Stimulated activated CD8-positive, alpha-beta memory T cell treated with anti-CD3 and anti-CD28 coated beads, Interleukin-4, amount 100 ng/mL, for 48 hours (primary cell): Measurements from ENCODE around the gene MRPS33.
"Not testable (repeated sequence)": the region's sequence is repeated elsewhere in the genome, so short reads cannot be mapped to it uniquely, and the experiment has no call there.

Source experiments
- DNase-seq: peaks from one replicate; pipeline ENCODE4 v3.0.0-alpha.2; 2020

MRPS33 gene

DNA sequence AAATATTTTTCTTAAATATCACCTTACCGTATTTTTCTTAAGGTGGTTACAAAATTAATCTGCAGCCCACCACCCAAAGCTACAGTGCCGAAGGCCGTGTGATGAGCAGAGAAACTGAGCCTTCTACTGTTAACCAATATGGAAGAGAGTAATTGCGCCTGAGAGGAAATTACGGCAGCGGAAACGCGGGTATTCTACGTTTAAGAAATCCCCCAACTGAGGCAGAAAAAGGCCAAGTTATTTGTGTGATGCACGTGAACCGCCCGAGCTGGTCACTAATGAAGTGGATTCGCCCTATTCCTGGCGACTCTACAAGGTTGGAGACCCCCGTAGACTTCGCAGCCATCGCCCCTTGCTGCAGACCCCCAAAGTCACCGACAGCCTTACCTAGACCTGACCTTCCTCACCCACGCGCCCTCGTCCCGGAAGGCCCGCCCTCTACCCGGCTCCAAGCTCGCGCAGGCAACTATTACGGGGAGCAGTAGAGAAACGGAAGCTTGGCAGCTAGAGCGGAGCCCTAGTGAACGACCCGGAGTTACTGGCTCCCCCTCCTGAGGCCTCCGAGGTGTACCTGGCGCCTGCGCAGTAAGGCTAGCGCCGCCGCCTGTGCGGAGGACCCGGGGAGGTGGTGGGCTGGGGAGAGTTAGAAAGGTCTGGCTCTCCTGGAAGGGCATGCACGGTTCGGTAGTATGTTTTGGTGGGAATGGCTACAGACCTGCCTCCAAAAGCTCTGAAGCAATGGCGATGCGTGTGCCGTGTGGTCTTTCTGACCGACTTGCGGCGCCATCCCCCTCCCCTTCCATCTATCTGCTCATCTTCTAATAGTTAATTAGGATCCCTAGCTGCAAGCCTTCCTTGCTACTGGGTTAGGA is at the start of gene MRPS33:
MRPS33 (minus strand) TSS at position 429 of the 872 bp plus-strand sequence. CDS start 4,319 bp downstream, outside the sequence.
- DNase-seq: peak; percentile 96

DNA sequence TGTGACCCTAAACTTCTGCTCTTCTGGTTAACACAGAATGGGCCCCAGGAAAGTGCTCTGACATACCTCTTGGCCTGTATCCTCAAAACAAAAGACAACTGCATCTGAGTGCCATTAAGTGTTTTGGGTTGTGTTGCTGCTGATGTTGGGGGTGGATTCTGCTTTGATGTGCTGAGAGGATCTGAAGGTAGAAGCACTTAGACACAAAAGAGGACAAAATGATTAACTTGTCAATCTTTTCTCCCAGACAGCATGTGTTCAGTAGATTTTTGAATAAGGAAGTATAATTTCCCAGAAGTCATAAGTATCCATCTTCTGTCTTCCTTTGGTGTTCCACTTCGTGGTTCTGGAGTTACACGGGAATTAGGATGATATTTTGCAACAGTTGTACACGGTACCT is 43.0 kb upstream of the MRPS33 start:
- no peak for DNase-seq

DNA sequence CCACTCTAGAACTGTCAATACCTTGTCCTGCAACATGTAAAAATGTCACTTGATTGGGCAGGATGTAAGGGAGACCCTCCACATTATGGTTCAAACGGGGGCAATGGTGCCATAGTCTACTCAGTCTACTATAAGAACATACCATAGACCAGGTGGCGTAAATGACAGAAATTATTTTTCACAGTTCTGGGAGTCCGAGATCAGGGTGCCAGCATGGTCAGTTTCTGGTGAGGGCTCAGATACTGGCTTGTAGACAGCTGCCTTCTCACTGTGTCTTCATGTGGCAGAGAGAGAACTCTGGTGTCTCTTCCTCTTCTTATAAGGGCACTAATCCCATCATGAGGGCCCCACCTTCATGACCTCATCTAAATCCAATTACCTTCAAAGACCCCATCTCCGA is 40.4 kb upstream of the MRPS33 start:
- DNase-seq: no peak

DNA sequence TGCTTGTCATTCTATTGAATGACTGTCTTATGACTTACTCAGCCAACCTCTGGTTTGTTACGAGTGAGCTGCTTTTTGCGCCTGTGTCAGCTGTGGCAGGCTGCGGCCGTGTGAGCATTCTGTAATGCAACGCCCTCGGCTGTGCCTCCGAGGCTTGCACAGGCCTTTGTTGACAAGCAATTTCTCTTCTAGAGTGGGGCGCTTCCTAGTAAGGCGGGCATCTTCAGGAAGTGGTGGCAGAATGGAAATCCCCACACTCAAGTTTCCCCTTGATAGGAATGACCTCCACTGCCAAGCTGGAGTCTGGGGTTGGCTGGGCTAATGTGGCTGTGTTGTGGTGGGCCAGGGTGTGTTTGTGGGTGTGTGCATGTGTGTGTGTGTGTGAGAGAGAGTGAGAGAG is 38.9 kb upstream of the MRPS33 start:
- DNase-seq: peak; percentile 60

DNA sequence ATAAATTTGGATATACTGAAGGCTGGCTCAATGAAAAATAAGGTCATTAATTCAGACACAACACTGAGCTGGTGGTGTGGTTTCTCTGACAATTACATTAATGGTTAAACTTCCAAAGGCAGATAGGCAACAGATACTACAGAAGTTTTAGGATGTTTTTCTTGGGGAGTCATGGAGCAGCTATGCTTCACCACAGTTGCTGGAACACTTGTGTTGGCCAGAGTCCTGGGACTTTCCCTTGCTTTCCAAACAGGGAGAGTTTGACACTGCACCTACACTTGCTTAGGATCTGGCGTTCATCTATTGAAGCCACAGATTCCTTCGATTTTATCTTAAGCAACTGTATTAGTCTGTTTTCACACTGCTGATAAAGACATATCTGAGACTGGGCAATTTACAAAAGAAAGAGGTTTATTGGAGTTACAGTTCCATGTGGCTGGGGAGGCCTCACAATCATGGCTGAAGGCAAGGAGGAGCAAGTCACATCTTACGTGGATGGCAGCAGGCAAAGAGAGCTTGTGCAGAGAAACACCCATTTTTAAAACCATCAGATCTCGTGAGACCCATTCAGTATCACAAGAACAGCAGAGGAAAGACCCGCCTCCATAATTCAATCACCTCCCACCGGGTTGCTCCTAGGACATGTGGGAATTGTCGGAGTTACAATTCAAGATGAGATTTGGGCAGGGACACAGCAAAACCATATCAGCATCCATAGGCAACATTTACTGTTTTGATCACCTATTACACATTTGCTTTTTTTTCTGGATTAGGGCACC is 31.3 kb upstream of the MRPS33 start:
- no peak for DNase-seq

DNA sequence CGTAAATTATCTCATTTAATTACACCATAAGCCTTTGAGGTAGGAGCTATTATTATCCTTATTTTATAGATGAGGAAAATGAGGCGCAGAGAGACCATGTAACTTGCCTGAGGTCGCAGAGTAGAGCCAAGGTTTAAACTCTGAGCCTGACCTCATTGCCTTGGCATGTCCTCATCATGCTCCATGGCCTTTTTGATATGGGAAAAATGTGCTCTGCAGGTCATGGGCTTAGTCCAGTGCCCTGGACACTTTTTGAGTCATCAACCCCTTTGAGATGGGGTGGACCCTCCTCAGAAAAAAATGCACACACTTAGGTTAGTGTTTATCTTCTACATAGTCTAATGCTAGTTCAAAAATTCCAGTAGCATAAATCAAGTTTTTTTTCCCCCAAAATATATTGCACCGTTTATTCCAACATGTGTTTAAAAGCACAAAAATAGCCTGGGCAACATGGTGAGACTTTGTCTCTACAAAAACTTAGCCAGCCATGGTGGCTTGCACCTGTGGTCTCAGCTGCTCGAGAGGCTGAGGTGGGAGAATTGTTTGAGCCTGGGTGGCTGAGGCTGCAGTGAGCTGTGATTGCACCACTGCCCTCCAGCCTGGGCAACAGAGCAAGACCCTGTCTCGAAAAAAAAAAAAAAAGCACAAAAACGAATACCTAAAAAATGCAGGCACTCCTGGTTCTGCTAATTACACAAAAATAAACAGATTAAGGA is 30.5 kb upstream of the MRPS33 start:
- DNase-seq: no peak

DNA sequence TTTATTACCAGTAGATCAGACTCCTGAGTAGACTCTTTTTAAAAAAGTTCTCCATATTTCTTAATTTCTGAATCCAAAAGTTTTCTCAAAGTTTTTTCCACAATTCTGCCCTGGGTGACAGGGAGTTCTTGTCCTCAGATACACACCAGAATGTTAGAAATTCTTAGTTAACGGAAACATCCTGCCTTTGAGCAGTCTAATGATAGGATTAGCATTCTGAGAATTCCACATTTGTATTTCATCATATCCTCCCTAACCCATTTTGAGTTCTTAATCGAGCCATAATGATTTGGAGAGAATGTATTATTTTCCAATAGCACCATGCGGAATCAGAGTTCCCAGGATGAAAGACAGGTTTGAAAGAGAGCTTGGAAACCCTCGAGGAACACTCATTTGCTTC is 28.9 kb upstream of the MRPS33 start:
- DNase-seq: no peak

DNA sequence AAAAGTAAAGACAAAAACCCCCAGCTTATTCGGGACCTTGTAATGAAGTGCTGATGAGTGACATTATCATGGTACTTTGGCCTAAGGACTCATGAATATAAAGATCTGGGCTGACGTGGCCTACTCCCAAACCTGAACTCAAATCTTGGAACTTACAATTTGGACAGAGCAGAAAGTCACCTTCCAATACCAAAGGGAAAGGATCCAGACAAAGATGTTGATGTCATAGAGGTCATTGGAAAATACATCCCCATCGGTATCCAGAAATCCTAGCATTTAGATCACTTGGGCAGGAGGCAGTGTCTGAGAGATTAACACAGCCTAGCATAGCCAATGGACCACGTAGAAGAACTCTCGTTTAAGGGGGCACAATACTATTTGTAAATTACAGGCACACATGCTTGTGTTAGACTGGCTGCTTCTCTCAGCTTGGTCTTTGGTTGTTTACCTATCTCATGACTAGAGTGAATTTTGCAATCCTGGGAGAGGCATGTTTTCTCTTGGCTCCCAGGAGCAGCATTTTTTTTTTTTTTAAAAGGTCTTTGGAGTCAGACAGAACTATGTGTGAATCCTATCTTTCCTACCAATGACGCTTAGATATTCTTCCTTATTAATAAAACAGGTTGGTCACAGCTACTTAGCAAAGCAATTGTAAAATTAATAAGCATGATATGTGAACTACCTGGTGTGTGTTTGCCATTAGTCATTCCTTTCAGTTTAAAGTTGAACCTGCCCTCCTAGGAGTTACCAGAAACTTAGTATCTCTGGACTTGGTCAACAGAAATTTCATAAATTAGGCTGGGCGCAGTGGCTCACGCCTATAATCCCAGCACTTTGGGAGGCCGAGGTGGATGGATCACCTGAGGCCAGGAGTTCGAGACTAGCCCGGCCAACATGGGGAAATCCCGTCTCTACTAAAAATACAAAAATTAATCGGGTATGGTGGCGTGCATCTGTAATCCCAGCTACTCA is 27.8 kb upstream of the MRPS33 start:
- no peak for DNase-seq

DNA sequence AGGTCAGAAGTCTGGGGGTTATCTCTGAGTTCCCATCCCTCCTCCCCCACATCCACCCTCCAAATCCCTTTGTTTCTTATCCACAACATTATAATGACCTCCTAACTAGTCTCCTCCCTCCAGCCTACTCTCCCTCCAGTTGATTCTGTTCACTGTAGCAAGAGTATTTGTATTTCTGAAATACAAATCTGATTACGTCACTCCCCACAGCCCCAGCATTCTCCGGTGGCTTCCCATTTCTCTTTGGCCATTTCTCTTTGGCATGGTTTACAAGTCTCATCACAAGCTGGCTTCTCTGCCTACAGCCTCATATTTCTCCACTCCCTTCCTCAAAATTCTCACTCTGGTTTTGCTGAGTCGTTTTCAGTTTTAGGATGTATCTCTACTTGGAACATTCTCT is 24.6 kb upstream of the MRPS33 start:
- no peak for DNase-seq

DNA sequence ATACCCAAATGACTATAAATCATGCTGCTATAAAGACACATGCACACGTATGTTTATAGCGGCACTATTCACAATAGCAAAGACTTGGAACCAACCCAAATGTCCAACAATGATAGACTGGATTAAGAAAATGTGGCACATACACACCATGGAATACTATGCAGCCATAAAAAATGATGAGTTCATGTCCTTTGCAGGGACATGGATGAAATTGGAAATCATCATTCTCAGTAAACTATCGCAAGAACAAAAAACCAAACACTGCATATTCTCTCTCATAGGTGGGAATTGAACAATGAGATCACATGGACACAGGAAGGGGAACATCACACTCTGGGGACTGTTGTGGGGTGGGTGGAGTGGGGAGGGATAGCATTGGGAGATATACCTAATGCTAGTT is 23.3 kb upstream of the MRPS33 start:
- not testable (repeated sequence) for DNase-seq

DNA sequence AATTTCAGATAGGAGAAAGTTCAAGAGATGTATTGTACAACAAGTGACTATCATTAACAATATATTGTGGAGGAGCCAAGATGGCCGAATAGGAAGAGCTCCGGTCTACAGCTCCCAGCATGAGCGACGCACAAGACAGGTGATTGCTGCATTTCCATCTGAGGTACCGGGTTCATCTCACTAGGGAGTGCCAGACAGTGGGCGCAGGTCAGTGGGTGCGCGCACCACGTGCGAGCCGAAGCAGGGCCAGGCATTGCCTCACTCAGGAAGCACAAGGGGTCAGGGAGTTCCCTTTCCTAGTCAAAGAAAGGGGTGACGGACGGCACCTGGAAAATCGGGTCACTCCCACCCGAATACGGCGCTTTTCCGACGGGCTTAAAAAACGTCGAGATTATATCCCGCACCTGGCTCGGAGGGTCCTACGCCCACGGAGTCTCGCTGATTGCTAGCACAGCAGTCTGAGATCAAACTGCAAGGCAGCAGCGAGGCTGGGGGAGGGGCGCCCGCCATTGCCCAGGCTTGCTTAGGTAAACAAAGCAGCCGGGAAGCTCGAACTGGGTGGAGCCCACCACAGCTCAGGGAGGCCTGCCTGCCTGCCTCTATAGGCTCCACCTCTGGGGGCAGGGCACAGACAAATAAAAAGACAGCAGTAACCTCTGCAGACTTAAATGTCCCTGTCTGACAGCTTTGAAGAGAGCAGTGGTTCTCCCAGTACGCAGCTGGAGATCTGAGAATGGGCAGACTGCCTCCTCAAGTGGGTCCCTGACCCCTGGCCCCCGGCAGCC is 18.0 kb upstream of the MRPS33 start:
- not testable (repeated sequence) for DNase-seq

DNA sequence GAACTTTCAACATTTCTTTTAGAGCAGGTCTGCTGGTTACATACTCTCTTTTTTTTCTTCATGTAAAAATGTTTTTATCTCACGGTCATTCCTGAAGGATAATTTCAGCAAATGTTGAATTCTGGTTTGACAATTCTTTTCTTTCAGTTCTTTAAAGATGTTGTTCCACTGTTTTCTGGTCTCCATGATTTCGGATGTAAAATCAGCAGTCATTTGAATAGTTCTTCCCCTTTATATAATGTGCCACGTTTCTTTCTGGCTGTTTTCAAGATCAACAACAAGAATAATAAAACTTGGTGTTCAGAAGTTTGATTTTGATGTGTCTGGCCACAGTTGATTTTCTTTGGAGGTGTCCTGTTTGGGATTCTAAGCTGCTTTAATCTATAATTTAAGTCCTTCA is 14.0 kb upstream of the MRPS33 start:
- DNase-seq: no peak

DNA sequence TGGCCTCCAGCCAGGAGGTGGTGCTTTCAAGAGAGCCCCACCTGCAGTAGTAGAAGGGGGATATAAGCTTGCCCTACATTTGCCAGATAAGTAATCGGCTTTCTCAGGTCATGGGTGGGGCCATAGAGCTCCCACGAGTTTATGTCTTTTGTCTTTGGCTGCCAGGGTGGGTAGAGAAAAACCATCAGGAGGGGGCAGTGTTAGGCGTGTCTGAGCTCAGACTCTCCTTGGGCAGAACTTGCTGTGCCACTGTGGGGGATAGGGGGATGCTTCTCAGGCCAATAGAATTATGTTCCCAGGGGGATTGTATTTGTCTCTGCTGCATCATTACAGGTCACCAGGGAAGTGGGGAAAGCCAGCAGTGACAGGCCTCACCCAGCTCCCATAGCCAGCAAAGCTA is 12.3 kb upstream of the MRPS33 start:
- DNase-seq: no peak

DNA sequence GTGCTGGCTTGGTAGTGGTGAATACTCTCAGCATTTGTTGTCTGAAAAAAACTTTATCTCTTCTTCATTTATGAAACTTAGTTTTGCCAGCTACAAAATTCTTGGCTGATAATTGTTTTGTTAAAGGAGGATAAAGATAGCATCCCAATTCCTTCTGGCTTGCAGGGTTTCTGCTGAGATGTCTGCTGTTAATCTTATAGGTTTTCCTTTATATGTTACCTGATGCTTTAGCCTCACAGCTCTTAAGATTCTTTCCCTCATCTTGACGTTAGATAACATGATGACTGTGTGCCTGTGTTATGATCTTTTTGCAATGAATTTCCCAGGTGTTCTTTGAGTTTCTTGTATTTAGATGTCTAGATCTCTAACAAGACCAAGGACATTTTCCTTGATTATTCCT is 9.9 kb upstream of the MRPS33 start:
- no peak for DNase-seq

DNA sequence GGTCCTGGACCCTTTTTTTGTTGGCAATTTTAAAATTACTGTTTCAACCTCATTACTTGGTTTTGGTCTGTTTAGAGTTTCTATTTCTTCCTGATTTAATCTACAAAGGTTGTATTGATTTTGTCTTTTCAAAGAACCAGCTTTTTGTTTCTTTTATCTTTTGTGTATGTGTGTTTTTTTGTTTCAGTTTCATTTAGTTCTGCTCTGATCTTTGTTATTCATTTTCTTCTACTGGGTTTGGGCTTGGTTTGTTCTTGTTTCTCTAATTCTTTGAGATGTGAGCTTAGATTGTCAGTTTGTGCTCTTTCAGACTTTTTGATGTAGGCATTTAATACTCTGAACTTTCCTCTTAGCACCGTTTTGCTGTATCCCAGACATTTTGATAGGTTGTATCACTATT is 8.5 kb upstream of the MRPS33 start:
- no peak for DNase-seq

DNA sequence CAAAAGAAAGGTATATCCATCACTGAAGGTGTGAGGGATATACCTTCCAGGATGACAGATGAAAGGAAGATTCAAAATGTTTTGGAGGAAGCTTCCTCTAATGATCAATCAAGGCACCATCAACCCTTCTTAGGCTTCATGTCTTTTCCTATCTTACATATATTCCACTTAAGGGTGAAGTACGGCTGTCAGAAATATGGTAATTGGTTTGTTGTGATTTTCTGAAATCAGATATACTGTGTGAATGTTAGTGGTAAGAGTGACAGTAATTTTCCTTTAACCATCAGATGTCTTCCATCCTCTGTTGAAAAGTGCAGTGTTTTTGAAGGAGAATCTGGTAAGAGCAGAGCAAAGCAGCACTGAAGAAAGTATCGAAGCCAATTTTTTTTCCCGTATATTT is 2.8 kb upstream of the MRPS33 start:
- no peak for DNase-seq

DNA sequence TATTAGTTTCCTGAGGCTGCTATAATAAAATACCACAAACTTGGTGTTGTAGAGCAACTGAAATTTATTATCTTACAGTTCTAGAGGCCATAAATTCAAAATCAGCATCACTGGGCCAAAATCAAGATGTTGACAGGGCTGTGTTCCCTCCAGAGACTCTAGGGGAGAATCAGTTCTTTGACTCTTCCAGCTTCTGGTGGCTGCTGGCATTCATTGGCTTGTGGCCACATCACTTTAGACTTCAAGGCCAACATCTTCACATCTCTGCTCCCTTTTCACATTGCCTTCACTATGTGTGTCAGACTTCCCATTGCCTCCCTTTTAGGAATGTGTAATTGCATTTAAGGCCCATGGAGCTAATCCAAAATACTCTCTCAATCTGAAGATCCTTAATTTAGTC is 1.6 kb upstream of the MRPS33 start:
- no peak for DNase-seq

DNA sequence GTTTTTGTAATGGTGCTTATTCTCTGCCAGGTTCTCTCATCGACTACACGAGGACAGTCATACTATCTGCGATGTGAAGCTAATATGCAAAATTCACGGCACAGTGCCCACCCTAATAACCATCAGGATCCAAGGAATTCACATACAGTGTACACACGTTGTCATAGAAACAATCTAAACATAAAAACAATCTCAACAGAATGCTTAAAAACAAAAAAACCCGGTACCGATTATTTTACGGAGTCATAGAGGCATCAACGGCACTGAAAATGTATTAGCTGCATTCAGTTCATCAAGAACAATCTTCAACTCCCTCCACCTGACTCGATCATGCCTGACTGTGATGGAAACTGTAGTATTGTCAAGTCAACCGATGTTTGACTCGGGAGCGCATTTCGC is 628 bp downstream of the MRPS33 start:
- DNase-seq: no peak

DNA sequence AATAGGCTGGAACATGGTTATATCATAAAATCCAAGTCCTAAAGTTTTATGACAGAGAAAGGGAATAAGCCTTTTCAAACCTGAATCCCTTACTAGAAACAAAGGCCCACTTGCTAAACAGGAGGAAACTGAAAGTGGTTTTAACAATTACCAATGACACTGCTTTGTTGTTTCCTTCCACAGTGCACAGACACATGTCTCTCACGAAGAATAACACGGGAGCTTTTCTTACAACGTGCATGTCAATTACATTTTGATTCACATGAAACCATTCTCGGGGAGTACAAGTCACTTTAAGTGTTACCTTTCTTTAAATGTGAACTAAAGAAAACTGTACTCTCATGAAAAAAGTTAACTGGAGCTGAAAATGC is 1.4 kb downstream of the MRPS33 start:
- no peak for DNase-seq

DNA sequence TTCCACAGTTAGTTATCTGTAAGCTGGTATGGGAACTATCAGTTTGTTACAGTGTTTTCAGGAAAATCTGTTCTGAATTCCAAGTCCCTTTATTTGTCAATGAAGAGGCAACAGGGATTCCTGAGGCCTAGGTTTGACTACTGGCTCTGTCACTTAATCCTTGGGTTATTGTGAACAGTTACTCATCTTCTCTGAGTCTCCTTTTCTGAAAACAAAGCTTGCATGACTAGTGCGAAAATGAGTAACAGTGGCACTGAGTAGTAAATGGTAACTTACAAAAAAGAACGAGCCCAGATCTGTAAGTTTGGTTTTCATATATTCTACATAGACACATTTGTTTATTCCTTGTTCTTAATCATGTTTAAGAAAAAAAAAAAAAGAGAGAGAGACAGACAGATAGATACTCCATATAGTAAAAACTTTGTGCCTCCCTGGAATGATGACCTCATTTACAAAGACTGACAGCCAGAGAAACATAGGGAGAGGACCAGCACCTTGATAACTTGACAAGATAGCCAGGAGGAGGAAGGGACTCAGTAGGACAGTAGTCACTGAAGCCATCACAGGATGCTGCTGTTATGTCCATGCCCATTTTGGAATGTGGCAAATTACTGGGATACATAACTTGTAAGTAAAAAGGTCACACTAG is 1.9 kb downstream of the MRPS33 start:
- no peak for DNase-seq
